Sigmoid colon (tissue), 7 donors: ENCODE results near the gene TMED9. TPM values are rescaled to one million over a fixed set of nuclear protein-coding genes. Genes with fewer than 3 reads are reported as not detected.
A peak's percentile ranks its signal among the peaks of the same experiment; 100 is the strongest.

Experiments used
- DNase-seq: peaks from one replicate; pipeline ENCODE4 v3.0.0-alpha.2; 2019
- H3K27ac ChIP-seq, 4 donors: fragments of 200-600 bp; sonication (generic); one replicate each; pipeline ENCODE4 v1.5.1; 2016 to 2019; ENCODE audit warnings: mild to moderate bottlenecking in 1 of 4
- H3K27me3 ChIP-seq, 3 donors: fragments of 200-600 bp; sonication (generic); one replicate each; pipeline ENCODE4 v1.5.1; 2019; ENCODE audit warnings: mild to moderate bottlenecking in 1 of 3
- H3K36me3 ChIP-seq, 4 donors: fragments of 200-600 bp; sonication (generic); one replicate each; pipeline ENCODE4 v1.5.1; 2016 to 2019
- H3K4me1 ChIP-seq, 4 donors: fragments of 200-600 bp; sonication (generic); one replicate each; pipeline ENCODE4 v1.5.1; 2017 to 2019
- H3K4me3 ChIP-seq, 4 donors: fragments of 200-600 bp; sonication (generic); one replicate each; pipeline ENCODE4 v1.5.1; 2017 to 2019; ENCODE audit warnings: mild to moderate bottlenecking in 2 of 4, moderate library complexity in 1 of 4
- H3K9me3 ChIP-seq, 4 donors: fragments of 200-600 bp in 3 of 4; sonication (generic) in 3 of 4; one replicate each; pipeline versions ENCODE4 v1.5.1 to v1.6.1; 2013 to 2019
- CTCF ChIP-seq, 4 experiments: fragments of 450-650 bp in 3 of 4; fragments of 200-600 bp in 1 of 4; IDR thresholded peaks; one replicate each; pipeline ENCODE4 v1.5.1; 2016 to 2019; ENCODE audit warnings: antibody characterized with exemption in 4 of 4, mild to moderate bottlenecking in 3 of 4, moderate library complexity in 2 of 4
- EP300 ChIP-seq, 4 donors: sonication (generic); formaldehyde crosslinking; IDR thresholded peaks; one replicate each; pipeline ENCODE4 v1.6.1; 2017; ENCODE audit warnings: antibody characterized with exemption in 4 of 4
- POLR2A ChIP-seq, 2 donors: fragments of 450-650 bp; IDR thresholded peaks; one replicate each; pipeline ENCODE4 v1.6.1; 2016; ENCODE audit warnings: antibody characterized with exemption in 2 of 2, mild to moderate bottlenecking in 2 of 2, moderate library complexity in 2 of 2
- POLR2AphosphoS5 ChIP-seq, 4 donors: sonication (generic); formaldehyde crosslinking; IDR thresholded peaks; one replicate each; pipeline ENCODE4 v1.6.1; 2017; ENCODE audit warnings: antibody characterized with exemption in 4 of 4
- WGBS, 2 donors: extraction: QIAGEN DNeasy Blood & Tissue Kit; methylation state at CpG; one replicate each; pipeline ENCODE4 v1.1.7; 2013; 5-methylcytosine and 5-hydroxymethylcytosine counted together
- intact Hi-C: fragments of 100-400 bp; cut with DNase I; formaldehyde crosslinking; loops from one replicate; pipeline ENCODE4 v1.15.1; 2023
- polyA plus RNA-seq, 3 donors: library from polyadenylated mRNA; stranded (reverse); fragments of 200-250 nt; gene quantifications; one replicate each; pipeline ENCODE4 v1.2.3, GENCODE V29; 2013
- total RNA-seq, 4 donors: library from RNA; depleted of rRNA; stranded (reverse); fragments of >200 nt; gene quantifications; one replicate each; pipeline ENCODE4 v1.1.0, GENCODE V29; 2016
- donor health status: healthy with polysubstance abuse.
- donor health status: Bipolar disorder and iron deficiency.
- donor health status: healthy.

TMED9 gene
- total and polyA plus RNA-seq, 7 donors, result 37.2 to 221 (median 56.8) TPM

GRCh38 chr5:177599731-177600507, 7.9 kb downstream of the TMED9 start, which contains the start of gene B4GALT7:
Gene B4GALT7 (plus strand): TSS chr5:177600132. CDS start chr5:177600211, 79 bp downstream.
- H3K27ac ChIP-seq, result peak within 1 kb of the TSS; percentile 88 to 90 (median 88)
- peak; percentile 91 for DNase-seq
- H3K27me3 ChIP-seq, result no peaks in the 10 kb centered on the region
- peak within 1 kb of the TSS; percentile 74 to 92 (median 82) for H3K4me3 ChIP-seq
- intact Hi-C loops, result loop anchor here (2.0 kb wide), 1 partner anchor 45 kb away; the partner anchor contains the start of gene FAM193B
- H3K4me1 ChIP-seq, result peaks cover 0 to 21% (median 13%) of the 10 kb centered on the region in 4 donors
- TF ChIP-seq CTCF (IDR thresholded peaks at IDR 0.05) (no peak), POLR2AphosphoS5 (IDR thresholded peaks at IDR 0.05) (peak in 2 of 4 donors; percentile 81), POLR2A (IDR thresholded peaks at IDR 0.05) (peak; percentile 12 to 39), EP300 (IDR thresholded peaks at IDR 0.05) (no peak)
- 0 to 1% methylated on average over 86 of the region's 86 CpGs for WGBS, 2 donors
- H3K9me3 ChIP-seq, result no peaks in the 10 kb centered on the region
- H3K36me3 ChIP-seq, result peaks cover 7 to 20% (median 13%) of the 10 kb centered on the region in 4 donors

- WGBS, 2 donors, result 2 to 5% methylated on average over 16 of the region's 16 CpGs
- no peaks in the 10 kb centered on the region for H3K27me3 ChIP-seq
- no peaks in the 10 kb centered on the region for H3K9me3 ChIP-seq
- H3K36me3 ChIP-seq, result peaks cover 4 to 15% (median 7%) of the 10 kb centered on the region in 4 donors
- peaks cover 0 to 21% (median 13%) of the 10 kb centered on the region in 4 donors for H3K4me1 ChIP-seq
- no peak for DNase-seq
- TF ChIP-seq POLR2AphosphoS5 (IDR thresholded peaks at IDR 0.05) (peak in 1 of 4 donors; percentile 14), EP300 (IDR thresholded peaks at IDR 0.05) (no peak)
- peak overlapping the region; percentile 74 to 92 (median 82) for H3K4me3 ChIP-seq
- peak overlapping the region; percentile 88 to 90 (median 88) for H3K27ac ChIP-seq
- intact Hi-C loops, result loop anchor here (2.0 kb wide), 1 partner anchor 46 kb away; the partner anchor contains the start of gene FAM193B
Measured at GRCh38 chr5:177600508-177601018, 8.6 kb downstream of the TMED9 start.

- no peaks in the 10 kb centered on the region for H3K9me3 ChIP-seq
- DNase-seq, result no peak
- peaks cover 0 to 21% (median 13%) of the 10 kb centered on the region in 4 donors for H3K4me1 ChIP-seq
- WGBS, 2 donors, result 94% methylated on average over 11 of the region's 11 CpGs
- no peak for TF ChIP-seq POLR2AphosphoS5 (IDR thresholded peaks at IDR 0.05)
- no peak for TF ChIP-seq POLR2A (IDR thresholded peaks at IDR 0.05)
- TF ChIP-seq CTCF (IDR thresholded peaks at IDR 0.05), result no peak
- no peak for TF ChIP-seq EP300 (IDR thresholded peaks at IDR 0.05)
- H3K27ac ChIP-seq, result peak overlapping the region in 1 of 4 donors; percentile 88
- intact Hi-C loops, result loop anchor here (2.0 kb wide), 1 partner anchor 46 kb away; the partner anchor contains the start of gene FAM193B
- peaks cover 0 to 14% (median 3%) of the 10 kb centered on the region in 4 donors for H3K36me3 ChIP-seq
- peak overlapping the region in 2 of 4 donors; percentile 74 to 92 for H3K4me3 ChIP-seq
- no peaks in the 10 kb centered on the region for H3K27me3 ChIP-seq
Measured at GRCh38 chr5:177601126-177601525, 9.1 kb downstream of the TMED9 start.

- WGBS, 2 donors, result 89 to 96% methylated on average over 13 of the region's 13 CpGs
- Histone ChIP-seq H3K36me3 (peaks cover 0 to 7% (median 0%) of the 10 kb centered on the region in 4 donors), H3K27ac (no peak overlapping the region), H3K27me3 (no peaks in the 10 kb centered on the region), H3K4me1 (peaks cover 0 to 21% (median 13%) of the 10 kb centered on the region in 4 donors), H3K9me3 (no peaks in the 10 kb centered on the region), H3K4me3 (no peak overlapping the region)
- no peak for DNase-seq
- no peak for TF ChIP-seq POLR2A (IDR thresholded peaks at IDR 0.05)
- TF ChIP-seq POLR2AphosphoS5 (IDR thresholded peaks at IDR 0.05), result no peak
- no peak for TF ChIP-seq CTCF (IDR thresholded peaks at IDR 0.05)
- no peak for TF ChIP-seq EP300 (IDR thresholded peaks at IDR 0.05)
- intact Hi-C loops, result loop anchor here (2.0 kb wide), 1 partner anchor 47 kb away; the partner anchor contains the start of gene FAM193B
Measured at GRCh38 chr5:177601577-177602457, 9.8 kb downstream of the TMED9 start.
